ENCODE data around the gene ZNF883. TPM values are rescaled to one million over a fixed set of nuclear protein-coding genes. Genes with fewer than 3 reads are reported as not detected.
A peak's percentile ranks its signal among the peaks of the same experiment; 100 is the strongest.

The ZNF883 gene
- total and polyA plus RNA-seq, 12 donors = 0.24 to 7.0 (median 0.77) TPM; not detected in 4

GRCh38 chr9:112921549-112921948 lies 90.4 kb downstream of the ZNF883 start:
- H3K36me3 ChIP-seq (replicated peaks in 1 of 2) = no peaks in the 10 kb centered on the region
- no peaks in the 10 kb centered on the region for H3K27me3 ChIP-seq
- DNase-seq = peak in 3 of 7 donors; percentile 16 to 19 (median 17)
- intact Hi-C loops (cut with DNase I) = no loop called here
- H3K9me3 ChIP-seq (replicated peaks in 1 of 3) = no peaks in the 10 kb centered on the region
- no peak overlapping the region for H3K27ac ChIP-seq
- WGBS, 4 donors = 8 to 22% (median 20%) methylated on average over 3 of the region's 3 CpGs
- TF ChIP-seq POLR2A (IDR thresholded peaks at IDR 0.05) = no peak
- peak in 4 of 6 experiments; percentile 30 to 42 (median 36) for TF ChIP-seq CTCF (IDR thresholded peaks at IDR 0.05)
- no peaks in the 10 kb centered on the region for H3K4me1 ChIP-seq (replicated peaks in 1 of 2)
- H3K4me3 ChIP-seq = no peak overlapping the region

DNA sequence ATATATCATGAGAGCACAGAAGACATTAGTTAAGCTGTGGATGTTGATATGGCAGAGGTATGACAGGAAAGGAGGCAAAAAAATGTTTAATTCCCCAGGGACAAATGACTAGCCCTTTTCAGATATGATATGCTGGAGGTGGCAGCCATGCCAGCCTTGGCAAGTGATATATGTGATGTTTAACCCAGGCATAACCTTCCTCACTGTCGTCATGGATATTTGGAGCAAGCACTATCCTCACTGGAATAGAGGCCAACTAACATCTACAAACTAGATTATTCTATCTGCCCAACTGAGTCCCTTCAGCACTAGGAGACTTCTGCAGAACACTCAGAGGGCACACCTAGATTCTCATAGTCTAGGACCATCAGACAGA lies 94.0 kb downstream of the ZNF883 start:
- Histone ChIP-seq H3K27me3 (no peaks in the 10 kb centered on the region), H3K36me3 (replicated peaks in 1 of 2) (no peaks in the 10 kb centered on the region), H3K4me1 (replicated peaks in 1 of 2) (no peaks in the 10 kb centered on the region), H3K4me3 (no peak overlapping the region), H3K27ac (no peak overlapping the region), H3K9me3 (replicated peaks in 1 of 3) (no peaks in the 10 kb centered on the region)
- 38 to 45% (median 40%) methylated on average over 1 of the region's 1 CpG for WGBS, 4 donors
- no peak for TF ChIP-seq POLR2A (IDR thresholded peaks at IDR 0.05)
- no peak for TF ChIP-seq CTCF (IDR thresholded peaks at IDR 0.05)
- DNase-seq = no peak
- intact Hi-C loops (cut with DNase I) = no loop called here

GRCh38 chr9:112917047-112917986 lies 94.7 kb downstream of the ZNF883 start:
- no peak for DNase-seq
- no peak for TF ChIP-seq POLR2A (IDR thresholded peaks at IDR 0.05)
- TF ChIP-seq CTCF (IDR thresholded peaks at IDR 0.05) = no peak
- 45 to 84% (median 59%) methylated on average over 1 of the region's 1 CpG for WGBS, 4 donors
- Histone ChIP-seq H3K9me3 (replicated peaks in 1 of 3) (no peaks in the 10 kb centered on the region), H3K4me3 (no peak overlapping the region), H3K4me1 (replicated peaks in 1 of 2) (no peaks in the 10 kb centered on the region), H3K27me3 (no peaks in the 10 kb centered on the region), H3K36me3 (replicated peaks in 1 of 2) (no peaks in the 10 kb centered on the region), H3K27ac (no peak overlapping the region)
- intact Hi-C loops (cut with DNase I) = no loop called here

- 50 to 66% (median 57%) methylated on average over 2 of the region's 2 CpGs for WGBS, 4 donors
- TF ChIP-seq CTCF (IDR thresholded peaks at IDR 0.05) (no peak), POLR2A (IDR thresholded peaks at IDR 0.05) (no peak)
- H3K4me3 ChIP-seq = no peak overlapping the region
- H3K4me1 ChIP-seq (replicated peaks in 1 of 2) = no peaks in the 10 kb centered on the region
- no peak overlapping the region for H3K27ac ChIP-seq
- intact Hi-C loops (cut with DNase I) = no loop called here
- no peaks in the 10 kb centered on the region for H3K27me3 ChIP-seq
- no peaks in the 10 kb centered on the region for H3K9me3 ChIP-seq (replicated peaks in 1 of 3)
- DNase-seq = peak in 1 of 7 donors; percentile 27
- H3K36me3 ChIP-seq (replicated peaks in 1 of 2) = no peaks in the 10 kb centered on the region
Measured at GRCh38 chr9:112914524-112914923, 97.5 kb downstream of the ZNF883 start.

Data from adrenal gland (tissue), 12 donors.